Measurements from ENCODE around the gene MAP3K13. TPM values are rescaled to one million over a fixed set of nuclear protein-coding genes. Genes with fewer than 3 reads are reported as not detected.

MAP3K13 gene
- total RNA-seq, 1 experiment from 2014 or later = 21.0 TPM

DNA sequence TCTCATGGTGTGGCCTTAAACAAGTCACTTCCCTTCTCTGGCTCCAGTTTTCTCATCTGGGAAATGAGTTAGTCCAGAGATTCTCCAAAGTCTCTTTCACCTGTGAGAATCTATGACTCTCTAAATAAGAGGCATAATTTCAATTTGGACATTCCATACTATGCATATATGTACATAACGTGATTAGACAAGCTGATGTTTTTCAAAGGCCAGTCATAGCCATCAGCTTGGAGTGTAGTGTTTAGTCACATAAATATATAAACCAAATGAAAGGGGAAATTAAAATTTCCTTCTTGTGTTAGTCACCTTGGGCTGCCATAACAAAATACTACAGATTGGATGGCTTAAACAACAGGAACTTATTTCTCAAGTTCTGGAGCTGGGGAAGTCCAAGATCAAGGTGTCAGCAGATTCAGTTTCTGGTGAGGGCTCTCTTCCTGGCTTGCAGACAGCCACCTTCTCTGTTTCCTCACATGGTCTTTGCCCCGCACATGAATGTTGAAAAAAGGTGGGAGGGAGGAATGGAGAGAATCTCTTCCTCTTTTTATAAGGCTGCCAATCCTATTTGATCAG lies 116.5 kb downstream of the MAP3K13 start:
- TF ChIP-seq ZNF274 (IDR thresholded peaks at IDR 0.05; ENCODE audit: low read depth, low read length) = no peak
- TF ChIP-seq, protein P1, sequence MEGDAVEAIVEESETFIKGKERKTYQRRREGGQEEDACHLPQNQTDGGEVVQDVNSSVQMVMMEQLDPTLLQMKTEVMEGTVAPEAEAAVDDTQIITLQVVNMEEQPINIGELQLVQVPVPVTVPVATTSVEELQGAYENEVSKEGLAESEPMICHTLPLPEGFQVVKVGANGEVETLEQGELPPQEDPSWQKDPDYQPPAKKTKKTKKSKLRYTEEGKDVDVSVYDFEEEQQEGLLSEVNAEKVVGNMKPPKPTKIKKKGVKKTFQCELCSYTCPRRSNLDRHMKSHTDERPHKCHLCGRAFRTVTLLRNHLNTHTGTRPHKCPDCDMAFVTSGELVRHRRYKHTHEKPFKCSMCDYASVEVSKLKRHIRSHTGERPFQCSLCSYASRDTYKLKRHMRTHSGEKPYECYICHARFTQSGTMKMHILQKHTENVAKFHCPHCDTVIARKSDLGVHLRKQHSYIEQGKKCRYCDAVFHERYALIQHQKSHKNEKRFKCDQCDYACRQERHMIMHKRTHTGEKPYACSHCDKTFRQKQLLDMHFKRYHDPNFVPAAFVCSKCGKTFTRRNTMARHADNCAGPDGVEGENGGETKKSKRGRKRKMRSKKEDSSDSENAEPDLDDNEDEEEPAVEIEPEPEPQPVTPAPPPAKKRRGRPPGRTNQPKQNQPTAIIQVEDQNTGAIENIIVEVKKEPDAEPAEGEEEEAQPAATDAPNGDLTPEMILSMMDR (IDR thresholded peaks at IDR 0.05 in 2 of 3, conservative IDR thresholded peaks at IDR 0.05 in 1 of 3; ENCODE audit: borderline replicate concordance in 1 of 3, insufficient read depth in 1 of 3, low read depth in 2 of 3, low read length in 2 of 3) = no peak
- TF ChIP-seq EZH2 (IDR thresholded peaks at IDR 0.05) = no peak
- no peak for TF ChIP-seq YY1 (IDR thresholded peaks at IDR 0.05; ENCODE audit: extremely low read depth, insufficient replicate concordance, low read depth, low read length)
- TF ChIP-seq RAD21 (IDR thresholded peaks at IDR 0.05; ENCODE audit: low read depth) = no peak
- no peak for TF ChIP-seq EGR1 (IDR thresholded peaks at IDR 0.05; ENCODE audit: low read depth)
- no peak for TF ChIP-seq POLR2AphosphoS5 (IDR thresholded peaks at IDR 0.05; ENCODE audit: low read depth, low read length)
- TF ChIP-seq ELF1 (IDR thresholded peaks at IDR 0.05; ENCODE audit: borderline replicate concordance, low read depth) = no peak
- no peak for TF ChIP-seq SRF (IDR thresholded peaks at IDR 0.05; ENCODE audit: low read depth)
- no peak for TF ChIP-seq ZFX (IDR thresholded peaks at IDR 0.05)
- TF ChIP-seq, protein P2, sequence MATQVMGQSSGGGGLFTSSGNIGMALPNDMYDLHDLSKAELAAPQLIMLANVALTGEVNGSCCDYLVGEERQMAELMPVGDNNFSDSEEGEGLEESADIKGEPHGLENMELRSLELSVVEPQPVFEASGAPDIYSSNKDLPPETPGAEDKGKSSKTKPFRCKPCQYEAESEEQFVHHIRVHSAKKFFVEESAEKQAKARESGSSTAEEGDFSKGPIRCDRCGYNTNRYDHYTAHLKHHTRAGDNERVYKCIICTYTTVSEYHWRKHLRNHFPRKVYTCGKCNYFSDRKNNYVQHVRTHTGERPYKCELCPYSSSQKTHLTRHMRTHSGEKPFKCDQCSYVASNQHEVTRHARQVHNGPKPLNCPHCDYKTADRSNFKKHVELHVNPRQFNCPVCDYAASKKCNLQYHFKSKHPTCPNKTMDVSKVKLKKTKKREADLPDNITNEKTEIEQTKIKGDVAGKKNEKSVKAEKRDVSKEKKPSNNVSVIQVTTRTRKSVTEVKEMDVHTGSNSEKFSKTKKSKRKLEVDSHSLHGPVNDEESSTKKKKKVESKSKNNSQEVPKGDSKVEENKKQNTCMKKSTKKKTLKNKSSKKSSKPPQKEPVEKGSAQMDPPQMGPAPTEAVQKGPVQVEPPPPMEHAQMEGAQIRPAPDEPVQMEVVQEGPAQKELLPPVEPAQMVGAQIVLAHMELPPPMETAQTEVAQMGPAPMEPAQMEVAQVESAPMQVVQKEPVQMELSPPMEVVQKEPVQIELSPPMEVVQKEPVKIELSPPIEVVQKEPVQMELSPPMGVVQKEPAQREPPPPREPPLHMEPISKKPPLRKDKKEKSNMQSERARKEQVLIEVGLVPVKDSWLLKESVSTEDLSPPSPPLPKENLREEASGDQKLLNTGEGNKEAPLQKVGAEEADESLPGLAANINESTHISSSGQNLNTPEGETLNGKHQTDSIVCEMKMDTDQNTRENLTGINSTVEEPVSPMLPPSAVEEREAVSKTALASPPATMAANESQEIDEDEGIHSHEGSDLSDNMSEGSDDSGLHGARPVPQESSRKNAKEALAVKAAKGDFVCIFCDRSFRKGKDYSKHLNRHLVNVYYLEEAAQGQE (IDR thresholded peaks at IDR 0.05; ENCODE audit: low read depth) = no peak
- TF ChIP-seq, protein P3, sequence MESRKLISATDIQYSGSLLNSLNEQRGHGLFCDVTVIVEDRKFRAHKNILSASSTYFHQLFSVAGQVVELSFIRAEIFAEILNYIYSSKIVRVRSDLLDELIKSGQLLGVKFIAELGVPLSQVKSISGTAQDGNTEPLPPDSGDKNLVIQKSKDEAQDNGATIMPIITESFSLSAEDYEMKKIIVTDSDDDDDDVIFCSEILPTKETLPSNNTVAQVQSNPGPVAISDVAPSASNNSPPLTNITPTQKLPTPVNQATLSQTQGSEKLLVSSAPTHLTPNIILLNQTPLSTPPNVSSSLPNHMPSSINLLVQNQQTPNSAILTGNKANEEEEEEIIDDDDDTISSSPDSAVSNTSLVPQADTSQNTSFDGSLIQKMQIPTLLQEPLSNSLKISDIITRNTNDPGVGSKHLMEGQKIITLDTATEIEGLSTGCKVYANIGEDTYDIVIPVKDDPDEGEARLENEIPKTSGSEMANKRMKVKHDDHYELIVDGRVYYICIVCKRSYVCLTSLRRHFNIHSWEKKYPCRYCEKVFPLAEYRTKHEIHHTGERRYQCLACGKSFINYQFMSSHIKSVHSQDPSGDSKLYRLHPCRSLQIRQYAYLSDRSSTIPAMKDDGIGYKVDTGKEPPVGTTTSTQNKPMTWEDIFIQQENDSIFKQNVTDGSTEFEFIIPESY (IDR thresholded peaks at IDR 0.05; ENCODE audit: extremely low read depth, insufficient replicate concordance, low read length) = no peak
- TF ChIP-seq CEBPB (IDR thresholded peaks at IDR 0.05; ENCODE audit: low read depth) = no peak
- TF ChIP-seq, protein P4, sequence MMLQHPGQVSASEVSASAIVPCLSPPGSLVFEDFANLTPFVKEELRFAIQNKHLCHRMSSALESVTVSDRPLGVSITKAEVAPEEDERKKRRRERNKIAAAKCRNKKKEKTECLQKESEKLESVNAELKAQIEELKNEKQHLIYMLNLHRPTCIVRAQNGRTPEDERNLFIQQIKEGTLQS (IDR thresholded peaks at IDR 0.05) = no peak
- no peak for TF ChIP-seq JUND (IDR thresholded peaks at IDR 0.05)
- TF ChIP-seq TCF7L2 (IDR thresholded peaks at IDR 0.05; ENCODE audit: borderline replicate concordance, extremely low read depth, insufficient read depth, insufficient read length) = no peak
- Histone ChIP-seq H3K9me3 (ENCODE audit: control insufficient read depth in 1 of 2, insufficient read depth in 1 of 2, low read depth in 1 of 2, low read length in 2 of 2) (no peaks in the 10 kb centered on the region), H3K4me1 (ENCODE audit: control insufficient read depth in 1 of 2, insufficient read depth in 2 of 2, low read length in 2 of 2) (peaks cover 3 to 9% of the 10 kb centered on the region in 2 experiments), H3K36me3 (ENCODE audit: control insufficient read depth in 1 of 2, insufficient read depth in 2 of 2, low read length in 2 of 2) (0 out of 4 replicates have a peak, but pooled peaks cover 0 to 4% of the 10 kb centered on the region in 2 experiments), H4K20me1 (ENCODE audit: insufficient read depth) (no peaks in the 10 kb centered on the region), H3K27me3 (ENCODE audit: insufficient read depth, low read length) (no peaks in the 10 kb centered on the region), H2AFZ (ENCODE audit: low read depth, low read length, poor library complexity, severe bottlenecking) (no peak overlapping the region), H3K9ac (ENCODE audit: low read length) (no peak overlapping the region), H3K79me2 (ENCODE audit: insufficient read depth, low read length) (no peaks in the 10 kb centered on the region), H3K4me3 (replicated peaks in 1 of 2; ENCODE audit: low read depth in 1 of 2, low read length in 2 of 2) (no peak overlapping the region), H3K9me2 (ENCODE audit: insufficient read depth) (no peaks in the 10 kb centered on the region), H3K4me2 (ENCODE audit: low read length) (no peak overlapping the region), H3K27ac (ENCODE audit: low read depth, low read length) (no peak overlapping the region)
- ATAC-seq (no peak), DNase-seq (ENCODE audit: low read depth, low spot score) (no peak)
- ChIA-PET CTCF (no interaction called here), POLR2A (no interaction called here), RAD21 (ENCODE audit: low non-redundant PET in 1 of 2, low total read pairs in 2 of 2, uncharacterized antibody in 2 of 2, unreplicated experiment in 2 of 2) (interaction anchor here in 1 of 2 experiments (0.7 kb wide), 1 partner anchor 9 kb away, joined by 3 read pairs; no protein-coding TSS in a partner anchor)
- intact Hi-C loops (cut with micrococcal nuclease) = no loop called here
- no TSS peak for BruUV-seq (replicated peaks)

Measured in HCT116 (cell line).